Left ventricle myocardium inferior (tissue), 1 donor: ENCODE results near the gene SLC19A1. TPM values are rescaled to one million over a fixed set of nuclear protein-coding genes. Genes with fewer than 3 reads are reported as not detected.

Source experiments
- DNase-seq: peaks from one replicate; pipeline ENCODE4 v3.0.0-alpha.2; 2020
- H3K27ac ChIP-seq: fragments of 200-600 bp; replicated peaks from 2 replicates; pipeline ENCODE4 v1.8.0; 2021
- H3K27me3 ChIP-seq: fragments of 200-600 bp; 2 replicates; pipeline ENCODE4 v1.8.0; 2021; ENCODE audit warnings: low read depth
- H3K36me3 ChIP-seq: fragments of 200-600 bp; 2 replicates; pipeline ENCODE4 v1.8.0; 2021
- H3K4me1 ChIP-seq: fragments of 200-600 bp; 2 replicates; pipeline ENCODE4 v1.8.0; 2021
- H3K4me3 ChIP-seq: fragments of 200-600 bp; 2 replicates; pipeline ENCODE4 v1.8.0; 2021; ENCODE audit warnings: mild to moderate bottlenecking, moderate library complexity
- H3K9me3 ChIP-seq: fragments of 200-600 bp; replicated peaks from 2 replicates; pipeline ENCODE4 v1.8.0; 2021
- CTCF ChIP-seq: fragments of 200-600 bp; IDR thresholded peaks from 2 replicates; pipeline ENCODE4 v1.8.0; 2021; ENCODE audit warnings: antibody characterized with exemption, mild to moderate bottlenecking, borderline replicate concordance
- intact Hi-C: fragments of 100-400 bp; cut with micrococcal nuclease; formaldehyde crosslinking; loops from one replicate; pipeline ENCODE4 v1.11.0; 2022
- total RNA-seq: library from RNA; stranded (reverse); fragmentation: NEBNext Ultra II Directional; extraction: Animal tissue kit (Norgen Biotek cat#: 25700); gene quantifications from one replicate; pipeline ENCODE4 v1.2.1, GENCODE V29; 2021
- donor health status: DM: no; HTN: yes; CAD: no; lungs with severe emphysema.

Gene SLC19A1
- total RNA-seq, 1 donor from 2014 or later = 4.9 TPM

- Histone ChIP-seq H3K36me3 (peaks cover 15% of the 10 kb centered on the region), H3K27ac (peak overlapping the region; percentile 74), H3K4me1 (peaks cover 10% of the 10 kb centered on the region), H3K9me3 (peaks cover 24% of the 10 kb centered on the region), H3K27me3 (no peaks in the 10 kb centered on the region), H3K4me3 (no peak overlapping the region)
- intact Hi-C loops = no loop called here
- peak; percentile 79 for DNase-seq
- TF ChIP-seq CTCF = no peak
Observed at GRCh38 chr21:45525153-45525909, 16.9 kb downstream of the SLC19A1 start.

GRCh38 chr21:45524756-45525152, 17.5 kb downstream of the SLC19A1 start:
- no peak overlapping the region for H3K4me3 ChIP-seq
- H3K27ac ChIP-seq = peak overlapping the region; percentile 74
- intact Hi-C loops = no loop called here
- no peak for DNase-seq
- peaks cover 30% of the 10 kb centered on the region for H3K9me3 ChIP-seq
- H3K4me1 ChIP-seq = peaks cover 10% of the 10 kb centered on the region
- TF ChIP-seq CTCF = no peak
- H3K36me3 ChIP-seq = peaks cover 15% of the 10 kb centered on the region
- H3K27me3 ChIP-seq = no peaks in the 10 kb centered on the region

- Histone ChIP-seq H3K27me3 (no peaks in the 10 kb centered on the region), H3K4me1 (peaks cover 10% of the 10 kb centered on the region), H3K9me3 (peaks cover 42% of the 10 kb centered on the region), H3K36me3 (peaks cover 15% of the 10 kb centered on the region), H3K4me3 (no peak overlapping the region), H3K27ac (no peak overlapping the region)
- TF ChIP-seq CTCF = no peak
- peak; percentile 12 for DNase-seq
- intact Hi-C loops = no loop called here
Observed at GRCh38 chr21:45523411-45524101, 18.7 kb downstream of the SLC19A1 start.

GRCh38 chr21:45522986-45523385, 19.3 kb downstream of the SLC19A1 start:
- Histone ChIP-seq H3K27me3 (no peaks in the 10 kb centered on the region), H3K9me3 (peaks cover 48% of the 10 kb centered on the region), H3K36me3 (peaks cover 15% of the 10 kb centered on the region), H3K4me1 (peaks cover 10% of the 10 kb centered on the region), H3K4me3 (no peak overlapping the region), H3K27ac (no peak overlapping the region)
- DNase-seq = no peak
- intact Hi-C loops = no loop called here
- no peak for TF ChIP-seq CTCF

GRCh38 chr21:45522381-45522780, 19.9 kb downstream of the SLC19A1 start:
- Histone ChIP-seq H3K27ac (no peak overlapping the region), H3K9me3 (peaks cover 54% of the 10 kb centered on the region), H3K27me3 (no peaks in the 10 kb centered on the region), H3K4me3 (no peak overlapping the region), H3K4me1 (peaks cover 10% of the 10 kb centered on the region), H3K36me3 (peaks cover 15% of the 10 kb centered on the region)
- intact Hi-C loops = no loop called here
- TF ChIP-seq CTCF = no peak
- DNase-seq = no peak
